ENCODE measurements around the gene MPPE1. TPM values are rescaled to one million over a fixed set of nuclear protein-coding genes. Genes with fewer than 3 reads are reported as not detected.

The MPPE1 gene
- total and polyA plus RNA-seq, 4 experiments from 2014 or later = 28.5 to 79.7 (median 59.6) TPM

GRCh38 chr18:11851806-11852337 lies 56.2 kb downstream of the MPPE1 start:
- H3K9me3 Mint-ChIP-seq = peaks cover 0 to 3% (median 0%) of the 10 kb centered on the region in 8 donors
- POLR2A ChIA-PET (ENCODE audit: partially characterized antibody) = interaction anchor here (0.7 to 4.7 kb wide), 4 partner anchors 54 to 144 kb away, joined by 3 to 34 read pairs (median 4); partner anchors contain the start of genes IMPA2 and MPPE1

DNA sequence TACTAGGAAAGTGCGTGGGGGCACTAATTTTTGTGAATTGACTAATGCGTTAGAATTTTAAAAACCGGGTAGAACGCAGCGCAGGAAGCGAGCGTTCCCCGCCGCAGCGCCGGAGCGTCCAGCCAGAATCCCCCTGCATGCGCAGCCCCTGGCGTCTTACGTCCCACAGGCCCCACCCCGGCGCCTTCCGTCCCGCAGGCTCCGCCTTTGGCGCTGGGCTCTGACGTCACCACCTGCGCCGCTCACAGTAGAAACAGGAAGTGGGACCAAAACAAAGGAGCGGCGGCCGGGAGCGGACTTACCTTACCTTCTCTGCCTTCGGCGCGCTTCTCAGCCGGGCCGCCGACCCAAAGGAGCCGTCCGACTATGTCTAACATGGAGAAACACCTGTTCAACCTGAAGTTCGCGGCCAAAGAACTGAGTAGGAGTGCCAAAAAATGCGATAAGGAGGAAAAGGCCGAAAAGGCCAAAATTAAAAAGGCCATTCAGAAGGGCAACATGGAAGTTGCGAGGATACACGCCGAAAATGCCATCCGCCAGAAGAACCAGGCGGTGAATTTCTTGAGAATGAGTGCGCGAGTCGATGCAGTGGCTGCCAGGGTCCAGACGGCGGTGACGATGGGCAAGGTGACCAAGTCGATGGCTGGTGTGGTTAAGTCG lies 56.8 kb downstream of the MPPE1 start, which contains the start of gene CHMP1B:
TSS of gene CHMP1B (plus strand) at position 268 of the 660 bp plus-strand sequence. CDS start at position 367, 99 bp downstream.
- H3K4me1 ChIP-seq (ENCODE audit: insufficient read depth, low read length) = peaks cover 32% of the 10 kb centered on the region
- Mint-ChIP-seq H3K9me3 (peaks cover 0 to 3% (median 0%) of the 10 kb centered on the region in 8 donors), H3K4me1 (peaks cover 16 to 57% (median 32%) of the 10 kb centered on the region in 4 donors), H3K27ac (peak within 1 kb of the TSS; percentile 100), H3K27me3 (no peaks in the 10 kb centered on the region), H3K36me3 (peaks cover 0 to 32% of the 10 kb centered on the region in 2 donors), H3K4me3 (peak within 1 kb of the TSS; percentile 100)
- CTCF ChIA-PET (ENCODE audit: partially characterized antibody) = no interaction called here
- no peaks in the 10 kb centered on the region for H3K9me3 ChIP-seq (ENCODE audit: control insufficient read depth in 1 of 2, low read length in 2 of 2)
- peak; percentile 94 to 96 (median 95) for DNase-seq
- intact Hi-C loops (cut with micrococcal nuclease) = loop anchor here (1.0 to 5.0 kb wide), 7 partner anchors 57 to 1939 kb away; partner anchors contain the start of genes AFG3L2, CEP192, CEP76 and IMPA2
- H3K27ac ChIP-seq (ENCODE audit: low read depth, low read length) = peak within 1 kb of the TSS; percentile 98
- POLR2A ChIA-PET (ENCODE audit: partially characterized antibody) = interaction anchor here (0.8 to 4.7 kb wide), 11 partner anchors 10 to 1938 kb away, joined by 3 to 34 read pairs (median 4); partner anchors contain the start of genes AFG3L2, IMPA2, MPPE1 and NAPG
- H3K27me3 ChIP-seq (ENCODE audit: insufficient read depth, low read length) = no peaks in the 10 kb centered on the region
- no peaks in the 10 kb centered on the region for H3K36me3 ChIP-seq (ENCODE audit: insufficient read depth, low read length)
- peak within 1 kb of the TSS; percentile 71 to 100 for H3K4me3 ChIP-seq (ENCODE audit: low read length in 2 of 2)

More at GRCh38 chr18:11851806-11852337, 56.2 kb downstream of the MPPE1 start:
- H3K4me1 ChIP-seq (ENCODE audit: insufficient read depth, low read length) = peaks cover 32% of the 10 kb centered on the region
- H3K4me3 ChIP-seq (ENCODE audit: low read length in 2 of 2) = peak overlapping the region; percentile 71 to 100
- Mint-ChIP-seq H3K4me3 (peak overlapping the region; percentile 100), H3K27me3 (no peaks in the 10 kb centered on the region), H3K4me1 (peaks cover 16 to 57% (median 33%) of the 10 kb centered on the region in 4 donors), H3K27ac (peak overlapping the region; percentile 100), H3K36me3 (peaks cover 0 to 32% of the 10 kb centered on the region in 2 donors)
- H3K27ac ChIP-seq (ENCODE audit: low read depth, low read length) = peak overlapping the region; percentile 98
- CTCF ChIA-PET (ENCODE audit: partially characterized antibody) = no interaction called here
- no peaks in the 10 kb centered on the region for H3K36me3 ChIP-seq (ENCODE audit: insufficient read depth, low read length)
- peak; percentile 50 to 65 (median 59) for DNase-seq
- H3K27me3 ChIP-seq (ENCODE audit: insufficient read depth, low read length) = no peaks in the 10 kb centered on the region
- H3K9me3 ChIP-seq (ENCODE audit: control insufficient read depth in 1 of 2, low read length in 2 of 2) = no peaks in the 10 kb centered on the region
- intact Hi-C loops (cut with micrococcal nuclease) = loop anchor here (1.0 to 5.0 kb wide), 7 partner anchors 56 to 1940 kb away; partner anchors contain the start of genes AFG3L2, CEP192, CEP76 and IMPA2

GRCh38 chr18:11850821-11851145 lies 57.3 kb downstream of the MPPE1 start:
- CTCF ChIA-PET (ENCODE audit: partially characterized antibody) = interaction anchor here (1.0 to 1.2 kb wide), 2 partner anchors 99 to 145 kb away, joined by 3 to 4 read pairs; no protein-coding TSS in a partner anchor
- H3K36me3 ChIP-seq (ENCODE audit: insufficient read depth, low read length) = no peaks in the 10 kb centered on the region
- no peaks in the 10 kb centered on the region for H3K9me3 ChIP-seq (ENCODE audit: control insufficient read depth in 1 of 2, low read length in 2 of 2)
- peak overlapping the region; percentile 47 to 71 for H3K4me3 ChIP-seq (ENCODE audit: low read length in 2 of 2)
- H3K4me1 ChIP-seq (ENCODE audit: insufficient read depth, low read length) = peaks cover 32% of the 10 kb centered on the region
- peak overlapping the region; percentile 98 for H3K27ac ChIP-seq (ENCODE audit: low read depth, low read length)
- Mint-ChIP-seq H3K4me1 (peaks cover 16 to 57% (median 32%) of the 10 kb centered on the region in 4 donors), H3K4me3 (peak overlapping the region; percentile 100), H3K36me3 (peaks cover 0 to 32% of the 10 kb centered on the region in 2 donors), H3K27me3 (no peaks in the 10 kb centered on the region), H3K27ac (peak overlapping the region; percentile 100), H3K9me3 (peaks cover 0 to 3% (median 0%) of the 10 kb centered on the region in 8 donors)
- intact Hi-C loops (cut with micrococcal nuclease) = loop anchor here (1.0 to 5.0 kb wide), 7 partner anchors 58 to 1938 kb away; partner anchors contain the start of genes AFG3L2, CEP192, CEP76 and IMPA2
- POLR2A ChIA-PET (ENCODE audit: partially characterized antibody) = interaction anchor here (0.6 to 4.7 kb wide), 11 partner anchors 10 to 1937 kb away, joined by 3 to 34 read pairs (median 4); partner anchors contain the start of genes AFG3L2, IMPA2, MPPE1 and NAPG
- no peaks in the 10 kb centered on the region for H3K27me3 ChIP-seq (ENCODE audit: insufficient read depth, low read length)
- peak in 1 of 5 donors; percentile 80 for DNase-seq

GRCh38 chr18:11849841-11850634 lies 58.1 kb downstream of the MPPE1 start:
- H3K4me1 ChIP-seq (ENCODE audit: insufficient read depth, low read length) = peaks cover 31% of the 10 kb centered on the region
- Mint-ChIP-seq H3K9me3 (peaks cover 0 to 3% (median 0%) of the 10 kb centered on the region in 8 donors), H3K4me3 (peak overlapping the region; percentile 100), H3K27me3 (no peaks in the 10 kb centered on the region), H3K4me1 (peaks cover 16 to 54% (median 30%) of the 10 kb centered on the region in 4 donors), H3K27ac (peak overlapping the region; percentile 100), H3K36me3 (peaks cover 0 to 29% of the 10 kb centered on the region in 2 donors)
- ChIA-PET POLR2A (ENCODE audit: partially characterized antibody) (interaction anchor here (0.6 to 4.7 kb wide), 11 partner anchors 9 to 1936 kb away, joined by 3 to 34 read pairs (median 4); partner anchors contain the start of genes AFG3L2, IMPA2, MPPE1 and NAPG), CTCF (ENCODE audit: partially characterized antibody) (interaction anchor here (0.6 to 1.4 kb wide), 5 partner anchors 10 to 146 kb away, joined by 3 to 4 read pairs (median 3); no protein-coding TSS in a partner anchor)
- no peaks in the 10 kb centered on the region for H3K9me3 ChIP-seq (ENCODE audit: control insufficient read depth in 1 of 2, low read length in 2 of 2)
- peak overlapping the region; percentile 98 for H3K27ac ChIP-seq (ENCODE audit: low read depth, low read length)
- H3K27me3 ChIP-seq (ENCODE audit: insufficient read depth, low read length) = no peaks in the 10 kb centered on the region
- no peaks in the 10 kb centered on the region for H3K36me3 ChIP-seq (ENCODE audit: insufficient read depth, low read length)
- peak overlapping the region; percentile 47 to 71 for H3K4me3 ChIP-seq (ENCODE audit: low read length in 2 of 2)
- DNase-seq = peak; percentile 56 to 86 (median 64)
- intact Hi-C loops (cut with micrococcal nuclease) = loop anchor here (2.0 to 5.0 kb wide), 4 partner anchors 853 to 1938 kb away; partner anchors contain the start of genes CEP192, CEP76, NAPG and PSMG2

GRCh38 chr18:11849279-11849678 lies 58.8 kb downstream of the MPPE1 start:
- peak overlapping the region; percentile 70 to 100 (median 100) for H3K27ac Mint-ChIP-seq
- H3K4me1 Mint-ChIP-seq = peaks cover 16 to 49% (median 29%) of the 10 kb centered on the region in 4 donors
- Histone ChIP-seq H3K9me3 (ENCODE audit: control insufficient read depth in 1 of 2, low read length in 2 of 2) (no peaks in the 10 kb centered on the region), H3K27ac (ENCODE audit: low read depth, low read length) (peak overlapping the region; percentile 98), H3K4me3 (ENCODE audit: low read length in 2 of 2) (no peak overlapping the region), H3K36me3 (ENCODE audit: insufficient read depth, low read length) (no peaks in the 10 kb centered on the region), H3K27me3 (ENCODE audit: insufficient read depth, low read length) (no peaks in the 10 kb centered on the region), H3K4me1 (ENCODE audit: insufficient read depth, low read length) (peaks cover 26% of the 10 kb centered on the region)
- H3K27me3 Mint-ChIP-seq = no peaks in the 10 kb centered on the region
- ChIA-PET CTCF (ENCODE audit: partially characterized antibody) (interaction anchor here (0.8 to 2.2 kb wide), 5 partner anchors 9 to 45 kb away, joined by 3 to 5 read pairs (median 3); no protein-coding TSS in a partner anchor), POLR2A (ENCODE audit: partially characterized antibody) (interaction anchor here (2.2 to 4.7 kb wide), 2 partner anchors 59 to 1936 kb away, joined by 9 to 34 read pairs; partner anchors contain the start of genes MPPE1 and VAPA)
- no peak for DNase-seq
- intact Hi-C loops (cut with micrococcal nuclease) = no loop called here
- H3K36me3 Mint-ChIP-seq = peaks cover 0 to 28% of the 10 kb centered on the region in 2 donors
- peak overlapping the region in 7 of 8 donors; percentile 21 to 100 (median 100) for H3K4me3 Mint-ChIP-seq
- peaks cover 0 to 3% (median 0%) of the 10 kb centered on the region in 8 donors for H3K9me3 Mint-ChIP-seq

GRCh38 chr18:11847811-11848210 lies 60.3 kb downstream of the MPPE1 start:
- Mint-ChIP-seq H3K27me3 (no peaks in the 10 kb centered on the region), H3K9me3 (peaks cover 0 to 3% (median 0%) of the 10 kb centered on the region in 8 donors), H3K4me1 (peaks cover 10 to 35% (median 21%) of the 10 kb centered on the region in 4 donors), H3K36me3 (peaks cover 0 to 27% of the 10 kb centered on the region in 2 donors), H3K27ac (peak overlapping the region in 4 of 7 donors; percentile 48 to 100 (median 58)), H3K4me3 (peak overlapping the region in 1 of 8 donors; percentile 17)
- H3K36me3 ChIP-seq (ENCODE audit: insufficient read depth, low read length) = no peaks in the 10 kb centered on the region
- H3K27ac ChIP-seq (ENCODE audit: low read depth, low read length) = no peak overlapping the region
- ChIA-PET POLR2A (ENCODE audit: partially characterized antibody) (interaction anchor here (4.7 kb wide), 1 partner anchor 60 kb away, joined by 34 read pairs; the partner anchor contains the start of gene MPPE1), CTCF (ENCODE audit: partially characterized antibody) (interaction anchor here (0.7 to 2.2 kb wide), 4 partner anchors 12 to 148 kb away, joined by 3 to 5 read pairs (median 4); no protein-coding TSS in a partner anchor)
- no peaks in the 10 kb centered on the region for H3K9me3 ChIP-seq (ENCODE audit: control insufficient read depth in 1 of 2, low read length in 2 of 2)
- H3K4me1 ChIP-seq (ENCODE audit: insufficient read depth, low read length) = peaks cover 16% of the 10 kb centered on the region
- H3K27me3 ChIP-seq (ENCODE audit: insufficient read depth, low read length) = no peaks in the 10 kb centered on the region
- intact Hi-C loops (cut with micrococcal nuclease) = no loop called here
- H3K4me3 ChIP-seq (ENCODE audit: low read length in 2 of 2) = no peak overlapping the region
- no peak for DNase-seq
